Keratinocyte (primary cell): ENCODE data around the gene PPIA.

Source experiments
- CTCF ChIP-seq, 3 experiments: IDR thresholded peaks in 1 of 3; conservative IDR thresholded peaks in 1 of 3; optimal IDR thresholded peaks in 1 of 3; 2 replicates in 2 of 3; 3 replicates in 1 of 3; pipeline versions ENCODE3 to v1.5.1; 2011; ENCODE audit warnings: low read length in 3 of 3, mild to moderate bottlenecking in 3 of 3, moderate library complexity in 2 of 3, control low read depth in 1 of 3, inconsistent platforms in 1 of 3; ENCODE audit not compliant: insufficient read depth in 2 of 3; ENCODE audit errors: extremely low read depth in 1 of 3
- EZH2 ChIP-seq: IDR thresholded peaks from one replicate; pipeline ENCODE4 v1.6.1; 2012; ENCODE audit warnings: inconsistent platforms, mild to moderate bottlenecking, low read length, moderate library complexity

- TF ChIP-seq CTCF (optimal IDR thresholded peaks at IDR 0.05 in 1 of 3, IDR thresholded peaks at IDR 0.05 in 1 of 3, conservative IDR thresholded peaks at IDR 0.05 in 1 of 3; ENCODE audit: extremely low read depth in 1 of 3, insufficient read depth in 2 of 3, low read length in 3 of 3) (no peak), EZH2 (no peak)
Measured at GRCh38 chr7:44759246-44759645, 37.2 kb upstream of the PPIA start.
